Activated CD4-positive, alpha-beta T cell treated with anti-CD3 and anti-CD28 coated beads for 36 hours (primary cell): ENCODE data around the gene CRABP2. TPM values are rescaled to one million over a fixed set of nuclear protein-coding genes. Genes with fewer than 3 reads are reported as not detected.

Experiments
- ATAC-seq: fragments of 200-7000 bp; cut with Tn5 transposase; one replicate; pipeline ENCODE4 v1.10.0; 2021; ENCODE audit warnings: mild to moderate bottlenecking, moderate library complexity
- CTCF ChIA-PET: fragments of 350-600 bp; sonication (Branson Sonifier 250); formaldehyde crosslinking; loops from one replicate; lab custom pipeline; 2021; ENCODE audit warnings: antibody characterized with exemption; lab: Charles Lee
- POLR2A ChIA-PET: fragments of 350-600 bp; sonication (Branson Sonifier 250); formaldehyde crosslinking; loops from one replicate; lab custom pipeline; 2021; ENCODE audit warnings: antibody characterized with exemption, inconsistent platforms; lab: Charles Lee
- DNase-seq: peaks from one replicate; pipeline ENCODE4 v3.0.0-alpha.2; 2020
- H3K27ac Mint-ChIP-seq: one replicate; pipeline ENCODE4 v1.8.0; 2021; ENCODE audit warnings: mixed read lengths
- H3K27me3 Mint-ChIP-seq: one replicate; pipeline ENCODE4 v1.8.0; 2021; ENCODE audit warnings: mixed read lengths
- H3K36me3 Mint-ChIP-seq: one replicate; pipeline ENCODE4 v1.8.0; 2021; ENCODE audit warnings: low read depth, mixed read lengths
- H3K4me1 Mint-ChIP-seq: one replicate; pipeline ENCODE4 v1.8.0; 2021; ENCODE audit warnings: mixed read lengths
- H3K4me3 Mint-ChIP-seq: one replicate; pipeline ENCODE4 v1.8.0; 2021; ENCODE audit warnings: mild to moderate bottlenecking, moderate library complexity, mixed read lengths
- H3K9me3 Mint-ChIP-seq: one replicate; pipeline ENCODE4 v1.8.0; 2021; ENCODE audit warnings: low read depth, mixed read lengths
- intact Hi-C, 2 experiments: fragments of 100-400 bp; cut with DNase I in 1 of 2; cut with micrococcal nuclease in 1 of 2; formaldehyde crosslinking; loops; one replicate each; pipeline versions ENCODE4 v1.14.2 to v1.15.1; 2022 to 2024; cut with DNase I, micrococcal nuclease
- total RNA-seq, 2 experiments: library from RNA; stranded (reverse); gene quantifications; one replicate each; pipeline ENCODE4 v1.2.3, GENCODE V29; 2021

CRABP2 gene
- total RNA-seq, 2 experiments from 2014 or later: 0.88 to 0.98 TPM

DNA sequence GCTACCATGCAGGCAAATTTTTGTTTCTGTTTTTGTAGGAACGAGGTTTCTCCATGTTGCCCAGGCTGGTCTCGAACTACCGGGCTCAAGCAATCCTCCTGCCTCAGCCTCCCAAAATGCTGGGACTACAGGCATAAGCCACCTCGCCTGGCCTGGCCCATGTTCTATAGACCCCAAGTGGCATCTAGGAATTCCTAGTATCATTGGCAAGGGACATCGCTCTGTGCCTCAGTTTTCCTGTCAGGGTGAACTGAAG lies 42.7 kb downstream of the CRABP2 start:
- no peak for DNase-seq
- intact Hi-C loops: loop anchor here in 1 of 2 experiments (5.0 kb wide), 1 partner anchor 470 kb away; no protein-coding TSS in a partner anchor
- H3K27ac Mint-ChIP-seq: no peak overlapping the region
- H3K27me3 Mint-ChIP-seq: peaks cover 4% of the 10 kb centered on the region
- no peak overlapping the region for H3K4me3 Mint-ChIP-seq
- peaks cover 34% of the 10 kb centered on the region for H3K4me1 Mint-ChIP-seq
- no peaks in the 10 kb centered on the region for H3K9me3 Mint-ChIP-seq
- ChIA-PET CTCF (interaction anchor here (1.0 to 2.7 kb wide), 3 partner anchors 15 to 38 kb away, joined by 4 to 28 read pairs (median 14); partner anchors contain the start of gene NES), POLR2A (no interaction called here)
- no peaks in the 10 kb centered on the region for H3K36me3 Mint-ChIP-seq
- no peak for ATAC-seq

DNA sequence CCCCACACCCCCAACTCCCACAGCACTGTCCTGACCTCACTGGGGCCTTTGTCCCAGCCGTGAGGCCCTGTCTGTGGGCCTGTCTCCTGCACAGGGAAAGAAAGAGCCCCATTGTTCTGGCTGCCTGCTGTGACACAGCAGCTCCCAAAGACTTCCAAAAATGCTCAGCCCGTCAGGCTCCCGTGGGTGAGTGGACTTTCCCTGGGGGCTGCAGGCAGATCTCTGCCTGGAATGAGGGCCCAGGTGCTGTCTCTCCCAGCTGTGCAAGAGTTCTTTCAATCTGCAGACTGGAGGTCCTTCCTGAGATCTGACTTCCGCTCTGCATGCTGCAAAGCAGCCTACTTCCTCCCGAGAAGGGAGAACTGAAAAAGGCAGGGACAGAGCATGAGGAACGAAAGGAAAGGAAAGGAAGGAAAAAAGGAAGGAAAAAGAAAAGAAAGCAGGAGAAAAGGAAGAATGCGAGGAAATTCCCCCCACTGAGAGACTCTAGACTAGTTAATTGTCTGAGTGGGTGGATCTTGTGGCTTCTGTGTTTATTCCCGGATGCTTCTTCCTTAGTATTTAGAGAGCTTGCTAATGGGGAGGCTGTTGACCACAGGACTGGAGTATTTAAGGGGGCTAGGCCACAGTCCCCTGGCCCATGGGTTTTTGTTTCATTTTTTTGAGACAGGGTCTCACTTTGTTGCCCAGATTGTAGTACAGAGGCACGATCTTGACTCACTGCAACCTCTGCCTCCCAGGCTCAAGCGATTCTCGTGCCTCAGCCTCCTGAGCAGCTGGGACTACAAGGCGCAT lies 43.2 kb downstream of the CRABP2 start:
- peaks cover 8% of the 10 kb centered on the region for H3K27me3 Mint-ChIP-seq
- no peaks in the 10 kb centered on the region for H3K36me3 Mint-ChIP-seq
- H3K4me3 Mint-ChIP-seq: no peak overlapping the region
- intact Hi-C loops: loop anchor here in 1 of 2 experiments (5.0 kb wide), 1 partner anchor 470 kb away; no protein-coding TSS in a partner anchor
- peaks cover 40% of the 10 kb centered on the region for H3K4me1 Mint-ChIP-seq
- ChIA-PET POLR2A (interaction anchor here (0.7 kb wide), 1 partner anchor 126 kb away, joined by 3 read pairs; no protein-coding TSS in a partner anchor), CTCF (interaction anchor here (0.6 to 3.0 kb wide), 9 partner anchors 15 to 154 kb away, joined by 3 to 54 read pairs (median 8); partner anchors contain the start of genes ISG20L2, METTL25B and NES)
- no peak overlapping the region for H3K27ac Mint-ChIP-seq
- no peak for ATAC-seq
- no peak for DNase-seq
- H3K9me3 Mint-ChIP-seq: no peaks in the 10 kb centered on the region

DNA sequence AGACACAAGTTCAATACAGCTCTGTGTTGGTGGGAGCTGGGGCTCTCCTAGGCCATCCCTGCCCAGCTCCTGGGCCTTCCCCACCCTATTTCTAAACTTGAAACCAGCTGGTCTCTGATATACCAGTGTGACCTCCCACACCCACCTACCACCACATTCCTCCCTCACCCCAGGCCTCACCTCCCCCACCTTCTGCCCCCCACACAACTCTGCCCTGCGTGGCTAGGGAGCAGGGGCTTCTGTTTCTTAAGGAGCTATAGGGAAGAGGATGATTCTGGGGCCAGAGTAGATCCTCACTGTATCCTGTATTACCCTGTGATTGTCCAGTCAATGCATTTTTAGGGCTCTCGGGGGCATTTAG lies 44.7 kb downstream of the CRABP2 start:
- intact Hi-C loops: loop anchor here (1.0 to 5.0 kb wide), 6 partner anchors 17 to 472 kb away; partner anchors contain the start of genes NES (in 1 of the 2) and PRCC (in 1 of the 2)
- no peaks in the 10 kb centered on the region for H3K36me3 Mint-ChIP-seq
- ChIA-PET CTCF (interaction anchor here (0.6 to 7.7 kb wide), 20 partner anchors 11 to 1294 kb away, joined by 3 to 117 read pairs (median 4); partner anchors contain the start of genes BCAN, CRABP2, ISG20L2 and METTL25B), POLR2A (interaction anchor here (0.5 to 1.1 kb wide), 4 partner anchors 36 to 68 kb away, joined by 3 to 5 read pairs (median 4); partner anchors contain the start of genes ISG20L2 and METTL25B)
- DNase-seq: no peak
- H3K27me3 Mint-ChIP-seq: peaks cover 23% of the 10 kb centered on the region
- H3K4me3 Mint-ChIP-seq: peak overlapping the region; percentile 80
- H3K27ac Mint-ChIP-seq: peak overlapping the region; percentile 74
- ATAC-seq: no peak
- H3K9me3 Mint-ChIP-seq: no peaks in the 10 kb centered on the region
- peaks cover 48% of the 10 kb centered on the region for H3K4me1 Mint-ChIP-seq

DNA sequence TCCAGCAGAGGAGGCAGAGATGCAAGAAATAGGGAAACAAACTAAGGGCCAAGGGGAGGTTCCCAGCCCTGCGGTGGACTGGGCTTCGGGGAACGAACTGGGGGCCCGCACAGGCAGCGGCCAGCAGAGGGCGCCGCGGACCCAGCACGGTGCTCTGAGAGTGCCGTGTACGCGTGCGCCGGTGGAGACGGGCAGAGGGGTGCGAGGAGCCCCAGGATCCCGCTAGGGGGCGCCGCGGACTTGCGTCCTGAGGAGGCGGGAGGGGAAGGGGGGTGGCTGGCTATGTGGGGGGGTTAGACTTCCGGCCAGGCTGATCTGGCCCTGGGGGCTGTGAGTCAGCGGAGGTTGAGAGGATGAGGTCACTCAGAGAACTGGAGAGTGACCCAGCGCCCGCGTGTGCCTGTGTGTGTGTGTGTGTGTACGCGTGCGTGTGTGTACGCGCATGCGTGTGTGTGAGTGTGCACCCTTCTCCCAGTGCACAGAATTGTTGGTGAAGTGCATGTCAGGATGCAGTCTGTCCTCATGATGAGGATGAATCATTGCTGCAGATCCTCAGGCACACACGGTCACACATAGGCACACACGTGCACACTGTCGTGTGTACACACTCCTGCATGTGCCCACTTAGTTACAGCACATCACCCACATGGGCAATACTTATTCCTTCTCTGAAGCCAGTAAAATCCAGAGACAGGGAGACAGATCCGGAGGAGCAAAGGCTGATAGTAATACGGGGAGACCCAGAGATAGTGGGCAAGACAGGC lies 45.2 kb downstream of the CRABP2 start:
- ATAC-seq (peak; percentile 88), DNase-seq (peak; percentile 98)
- intact Hi-C loops: loop anchor here (1.0 to 5.0 kb wide), 6 partner anchors 17 to 472 kb away; partner anchors contain the start of genes NES (in 1 of the 2) and PRCC (in 1 of the 2)
- H3K4me1 Mint-ChIP-seq: peaks cover 48% of the 10 kb centered on the region
- H3K4me3 Mint-ChIP-seq: peak overlapping the region; percentile 80
- H3K27ac Mint-ChIP-seq: peak overlapping the region; percentile 74
- ChIA-PET CTCF (interaction anchor here (0.5 to 7.7 kb wide), 31 partner anchors 9 to 1293 kb away, joined by 3 to 117 read pairs (median 4); partner anchors contain the start of genes CRABP2, HAPLN2, ISG20L2 and METTL25B), POLR2A (interaction anchor here (0.6 kb wide), 1 partner anchor 69 kb away, joined by 5 read pairs; the partner anchor contains the start of genes ISG20L2 and METTL25B)
- H3K27me3 Mint-ChIP-seq: peaks cover 27% of the 10 kb centered on the region
- no peaks in the 10 kb centered on the region for H3K9me3 Mint-ChIP-seq
- H3K36me3 Mint-ChIP-seq: no peaks in the 10 kb centered on the region

DNA sequence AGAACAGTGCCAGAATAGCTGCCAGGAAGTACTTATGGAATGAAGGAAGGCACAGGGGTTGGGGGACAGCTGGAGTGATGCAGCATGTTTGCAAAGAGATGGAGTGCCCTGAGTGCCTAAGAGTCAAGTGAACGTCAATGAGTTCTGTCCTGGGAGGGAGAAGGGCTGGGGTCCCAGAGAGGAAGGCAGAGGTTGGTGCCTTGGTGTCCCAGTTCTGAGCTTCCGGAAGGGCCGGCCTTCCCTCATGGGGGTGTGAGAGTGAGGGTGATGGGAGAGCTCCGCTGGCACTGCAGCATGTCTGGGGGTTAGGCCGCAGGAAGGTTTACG lies 45.8 kb downstream of the CRABP2 start:
- no peaks in the 10 kb centered on the region for H3K36me3 Mint-ChIP-seq
- ATAC-seq (no peak), DNase-seq (no peak)
- ChIA-PET POLR2A (no interaction called here), CTCF (interaction anchor here (0.5 to 7.7 kb wide), 20 partner anchors 9 to 231 kb away, joined by 3 to 117 read pairs (median 4); partner anchors contain the start of genes CRABP2, HAPLN2, ISG20L2 and METTL25B)
- H3K9me3 Mint-ChIP-seq: no peaks in the 10 kb centered on the region
- H3K4me3 Mint-ChIP-seq: peak overlapping the region; percentile 80
- peak overlapping the region; percentile 9 for H3K27ac Mint-ChIP-seq
- intact Hi-C loops: no loop called here
- peaks cover 31% of the 10 kb centered on the region for H3K27me3 Mint-ChIP-seq
- peaks cover 48% of the 10 kb centered on the region for H3K4me1 Mint-ChIP-seq

DNA sequence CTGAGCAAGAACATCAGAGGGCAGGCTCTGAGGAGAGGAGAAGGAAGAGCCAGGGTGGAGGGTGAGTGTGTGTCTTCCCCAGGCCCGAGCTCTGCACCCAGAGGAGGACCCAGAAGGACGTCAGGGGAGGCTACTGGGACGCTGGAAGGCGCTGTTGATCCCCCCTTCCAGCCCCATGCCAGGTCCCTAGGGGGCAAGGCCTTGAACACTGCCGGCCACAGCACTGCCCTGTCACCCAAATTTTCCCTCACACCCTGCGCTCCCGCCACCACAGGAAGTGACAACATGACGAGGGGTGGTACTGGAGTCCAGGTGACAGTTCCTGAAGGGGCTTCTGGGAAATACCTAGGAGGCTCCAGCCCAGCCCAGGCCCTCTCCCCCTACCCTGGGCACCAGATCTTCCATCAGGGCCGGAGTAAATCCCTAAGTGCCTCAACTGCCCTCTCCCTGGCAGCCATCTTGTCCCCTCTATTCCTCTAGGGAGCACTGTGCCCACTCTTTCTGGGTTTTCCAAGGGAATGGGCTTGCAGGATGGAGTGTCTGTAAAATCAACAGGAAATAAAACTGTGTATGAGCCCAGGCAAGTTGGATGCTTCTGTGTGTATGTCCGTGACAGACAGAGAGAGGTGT lies 46.3 kb downstream of the CRABP2 start:
- H3K27ac Mint-ChIP-seq: no peak overlapping the region
- intact Hi-C loops: no loop called here
- no peaks in the 10 kb centered on the region for H3K36me3 Mint-ChIP-seq
- DNase-seq (no peak), ATAC-seq (no peak)
- ChIA-PET CTCF (interaction anchor here (0.5 to 7.7 kb wide), 21 partner anchors 8 to 232 kb away, joined by 3 to 117 read pairs (median 5); partner anchors contain the start of genes CRABP2, HAPLN2, ISG20L2 and METTL25B), POLR2A (no interaction called here)
- no peaks in the 10 kb centered on the region for H3K9me3 Mint-ChIP-seq
- H3K4me3 Mint-ChIP-seq: peak overlapping the region; percentile 80
- H3K4me1 Mint-ChIP-seq: peaks cover 48% of the 10 kb centered on the region
- H3K27me3 Mint-ChIP-seq: peaks cover 36% of the 10 kb centered on the region

DNA sequence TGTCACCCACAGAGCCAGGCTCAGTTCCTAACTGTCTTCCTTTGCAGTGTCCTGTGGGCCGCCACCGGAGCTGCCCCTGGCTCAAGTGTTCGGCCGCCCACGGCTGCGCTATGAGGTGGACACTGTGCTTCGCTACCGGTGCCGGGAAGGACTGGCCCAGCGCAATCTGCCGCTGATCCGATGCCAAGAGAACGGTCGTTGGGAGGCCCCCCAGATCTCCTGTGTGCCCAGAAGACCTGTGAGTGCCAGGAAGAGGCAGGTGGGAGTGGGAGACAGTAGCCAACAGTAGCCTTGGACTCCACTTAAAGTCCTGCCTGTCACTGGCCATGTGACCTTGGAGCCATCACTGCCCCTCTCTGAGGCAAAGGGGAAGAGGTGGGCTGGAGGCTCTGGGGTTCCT lies 46.9 kb downstream of the CRABP2 start:
- POLR2A ChIA-PET: no interaction called here
- H3K27ac Mint-ChIP-seq: no peak overlapping the region
- no peak for DNase-seq
- no peaks in the 10 kb centered on the region for H3K36me3 Mint-ChIP-seq
- no peak overlapping the region for H3K4me3 Mint-ChIP-seq
- no peak for ATAC-seq
- peaks cover 48% of the 10 kb centered on the region for H3K4me1 Mint-ChIP-seq
- CTCF ChIA-PET: interaction anchor here (0.8 to 7.7 kb wide), 15 partner anchors 9 to 213 kb away, joined by 3 to 117 read pairs (median 6); partner anchors contain the start of genes CRABP2, HAPLN2, ISG20L2 and METTL25B
- H3K9me3 Mint-ChIP-seq: no peaks in the 10 kb centered on the region
- intact Hi-C loops: no loop called here
- peaks cover 40% of the 10 kb centered on the region for H3K27me3 Mint-ChIP-seq

DNA sequence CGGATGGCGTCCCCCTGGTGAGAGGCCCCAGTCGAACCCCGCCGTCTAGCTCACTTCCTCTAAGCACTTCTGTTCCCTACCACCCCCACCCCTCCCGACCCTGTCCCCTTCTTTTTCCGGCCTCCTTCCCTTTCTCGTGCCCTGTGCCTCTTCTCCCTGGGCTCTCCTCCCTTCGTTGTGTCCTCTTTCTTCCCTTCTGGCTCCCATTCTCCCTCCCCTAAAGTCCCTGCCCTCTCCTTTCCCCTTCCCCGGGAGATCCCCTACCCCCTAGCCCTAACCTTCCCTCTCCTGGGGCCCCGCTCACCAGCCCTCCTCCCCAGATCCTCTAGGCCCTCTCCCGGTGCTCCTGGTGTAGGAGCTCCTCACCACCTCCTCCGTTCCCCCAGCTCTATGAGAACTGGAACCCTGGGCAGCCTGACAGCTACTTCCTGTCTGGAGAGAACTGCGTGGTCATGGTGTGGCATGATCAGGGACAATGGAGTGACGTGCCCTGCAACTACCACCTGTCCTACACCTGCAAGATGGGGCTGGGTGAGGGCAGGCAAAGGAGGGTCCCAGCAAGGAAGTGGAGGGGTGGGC lies 47.6 kb downstream of the CRABP2 start:
- H3K4me3 Mint-ChIP-seq: peak overlapping the region; percentile 37
- POLR2A ChIA-PET: no interaction called here
- H3K36me3 Mint-ChIP-seq: no peaks in the 10 kb centered on the region
- intact Hi-C loops: loop anchor here (1.0 kb wide), 2 partner anchors 33 to 47 kb away; partner anchors contain the start of gene CRABP2 (in 1 of the 2)
- peaks cover 45% of the 10 kb centered on the region for H3K27me3 Mint-ChIP-seq
- H3K9me3 Mint-ChIP-seq: no peaks in the 10 kb centered on the region
- H3K4me1 Mint-ChIP-seq: peaks cover 46% of the 10 kb centered on the region
- CTCF ChIA-PET: interaction anchor here (0.5 to 7.7 kb wide), 18 partner anchors 8 to 212 kb away, joined by 3 to 117 read pairs (median 5); partner anchors contain the start of genes CRABP2, HAPLN2, ISG20L2 and METTL25B
- DNase-seq: no peak
- ATAC-seq: no peak
- H3K27ac Mint-ChIP-seq: no peak overlapping the region

DNA sequence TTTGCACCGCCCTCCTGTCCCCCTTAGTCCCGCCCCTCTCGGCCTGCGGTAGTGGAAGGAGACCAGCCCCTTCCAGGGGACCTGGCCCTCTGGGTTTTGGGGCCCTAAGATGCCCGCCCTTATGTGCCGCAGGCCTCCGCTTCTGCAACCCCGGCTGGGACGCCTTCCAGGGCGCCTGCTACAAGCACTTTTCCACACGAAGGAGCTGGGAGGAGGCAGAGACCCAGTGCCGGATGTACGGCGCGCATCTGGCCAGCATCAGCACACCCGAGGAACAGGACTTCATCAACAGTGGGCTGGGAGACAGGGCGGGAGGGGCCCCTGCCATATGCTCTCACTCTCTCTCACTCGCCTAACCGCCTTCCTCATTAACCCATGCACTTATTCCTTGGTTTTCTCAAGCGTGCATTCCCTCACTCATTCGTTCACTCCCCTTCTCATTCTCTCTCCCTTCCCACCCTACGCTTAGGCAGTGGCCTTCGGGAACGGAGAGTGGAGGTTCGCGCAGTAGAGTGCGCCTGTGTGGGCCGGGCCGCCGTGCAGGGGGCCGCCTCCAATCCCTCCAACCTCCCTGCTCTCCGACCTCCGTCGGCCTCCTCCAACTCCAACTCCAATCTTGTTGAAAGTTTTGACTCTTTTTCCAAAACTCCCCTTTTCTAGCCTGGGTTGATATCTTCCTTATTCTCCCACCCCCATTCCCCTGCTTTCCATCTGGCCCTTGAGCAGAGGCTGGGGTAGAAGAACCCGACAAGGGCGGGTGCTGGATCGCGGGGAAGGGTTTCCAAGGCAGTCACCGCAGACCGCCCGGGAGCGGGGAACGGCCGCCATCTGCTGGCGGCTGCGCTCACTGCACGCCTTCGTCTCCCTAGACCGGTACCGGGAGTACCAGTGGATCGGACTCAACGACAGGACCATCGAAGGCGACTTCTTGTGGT lies 48.3 kb downstream of the CRABP2 start:
- peak; percentile 22 for ATAC-seq
- Mint-ChIP-seq H3K27ac (no peak overlapping the region), H3K9me3 (no peaks in the 10 kb centered on the region), H3K27me3 (peaks cover 48% of the 10 kb centered on the region), H3K4me1 (peaks cover 41% of the 10 kb centered on the region), H3K36me3 (no peaks in the 10 kb centered on the region), H3K4me3 (peak overlapping the region; percentile 37)
- POLR2A ChIA-PET: no interaction called here
- DNase-seq: peak; percentile 83
- intact Hi-C loops: loop anchor here (1.0 kb wide), 2 partner anchors 32 to 48 kb away; partner anchors contain the start of gene CRABP2 (in 1 of the 2)
- CTCF ChIA-PET: interaction anchor here (0.5 to 7.7 kb wide), 21 partner anchors 8 to 237 kb away, joined by 3 to 117 read pairs (median 5); partner anchors contain the start of genes CRABP2, HAPLN2, ISG20L2 and METTL25B
